HEK293 (cell line): ENCODE measurements around the gene MAGI1.
A peak's percentile ranks its signal among the peaks of the same experiment; 100 is the strongest.

Experiments used
- CTCF ChIA-PET: fragments of 350-600 bp; formaldehyde crosslinking; extraction: SDS; loops from one replicate; lab custom pipeline; 2021; ENCODE audit warnings: antibody characterized with exemption; lab: Yijun Ruan, JAX
- POLR2A ChIA-PET: fragments of 300-600 bp; formaldehyde crosslinking; extraction: SDS; loops from one replicate; lab custom pipeline; 2020; ENCODE audit warnings: antibody characterized with exemption, inconsistent platforms; lab: Yijun Ruan, JAX
- H3K27ac ChIP-seq: fragments of 200-500 bp; sonication (Bioruptor generic); 2 replicates; pipeline ENCODE4 v1.5.1; 2014; ENCODE audit warnings: low read depth, low read length, control low read depth, inconsistent platforms; ENCODE audit errors: extremely low read depth
- H3K36me3 ChIP-seq, 2 experiments: fragments of 200-500 bp in 1 of 2; sonication (Bioruptor generic) in 1 of 2; 1 replicate in 1 of 2; 2 replicates in 1 of 2; pipeline ENCODE4 v1.5.1; 2014 to 2017; ENCODE audit warnings: inconsistent platforms in 2 of 2, low read length in 2 of 2; ENCODE audit not compliant: control insufficient read depth in 2 of 2, insufficient read depth in 1 of 2
- H3K4me1 ChIP-seq: fragments of 200-500 bp; sonication (Bioruptor generic); 2 replicates; pipeline ENCODE4 v1.5.1; 2014; ENCODE audit warnings: mild to moderate bottlenecking, low read length, inconsistent platforms; ENCODE audit not compliant: control insufficient read depth, insufficient read depth
- H3K4me3 ChIP-seq: 2 replicates; pipeline ENCODE4 v1.5.1; 2011; ENCODE audit warnings: low read depth, mild to moderate bottlenecking, control low read depth, low read length, moderate library complexity
- H3K9me3 ChIP-seq: fragments of 200-500 bp; sonication (Bioruptor generic); 2 replicates; pipeline ENCODE4 v1.5.1; 2014; ENCODE audit warnings: low read depth, low read length, inconsistent platforms; ENCODE audit not compliant: control insufficient read depth, insufficient read depth
- EGR2 ChIP-seq: fragments of 450-650 bp; formaldehyde crosslinking; IDR thresholded peaks from 2 replicates; pipeline ENCODE4 v1.5.1; 2016; ENCODE audit warnings: low read depth, missing biosample characterization, missing genetic modification characterization
- GFI1B ChIP-seq: fragments of 450-650 bp; formaldehyde crosslinking; IDR thresholded peaks from 2 replicates; pipeline ENCODE4 v1.5.1; 2016; ENCODE audit warnings: missing biosample characterization, missing genetic modification characterization
- KLF1 ChIP-seq: fragments of 450-650 bp; formaldehyde crosslinking; IDR thresholded peaks from 2 replicates; pipeline ENCODE4 v1.5.1; 2016; ENCODE audit warnings: missing biosample characterization, missing genetic modification characterization
- MEIS1 ChIP-seq: sonication (generic); formaldehyde crosslinking; IDR thresholded peaks from 2 replicates; pipeline ENCODE4 v1.8.1; 2022; ENCODE audit warnings: missing genetic modification reagents, mild to moderate bottlenecking, borderline replicate concordance
- MYNN ChIP-seq: fragments of 450-650 bp; formaldehyde crosslinking; IDR thresholded peaks from 2 replicates; pipeline ENCODE4 v1.5.1; 2016; ENCODE audit warnings: missing biosample characterization, missing genetic modification characterization, borderline replicate concordance
- SCRT2 ChIP-seq: fragments of 450-650 bp; formaldehyde crosslinking; IDR thresholded peaks from 2 replicates; pipeline ENCODE4 v1.5.1; 2016; ENCODE audit warnings: missing biosample characterization, missing genetic modification characterization
- ZBTB20 ChIP-seq: fragments of 450-650 bp; formaldehyde crosslinking; IDR thresholded peaks from 2 replicates; pipeline ENCODE4 v1.5.1; 2016; ENCODE audit warnings: missing biosample characterization, missing genetic modification characterization
- ZNF114 ChIP-seq: fragments of 450-650 bp; formaldehyde crosslinking; IDR thresholded peaks from 2 replicates; pipeline ENCODE4 v1.5.0; 2017; ENCODE audit warnings: missing biosample characterization, missing genetic modification characterization
- ZNF138 ChIP-seq: fragments of 450-650 bp; formaldehyde crosslinking; IDR thresholded peaks from 2 replicates; pipeline ENCODE4 v1.5.1; 2016; ENCODE audit warnings: missing biosample characterization, missing genetic modification characterization, borderline replicate concordance
- ZNF169 ChIP-seq: fragments of 450-650 bp; formaldehyde crosslinking; IDR thresholded peaks from 2 replicates; pipeline ENCODE4 v1.5.1; 2016; ENCODE audit warnings: missing biosample characterization, missing genetic modification characterization
- ZNF175 ChIP-seq: fragments of 450-650 bp; formaldehyde crosslinking; IDR thresholded peaks from 2 replicates; pipeline ENCODE4 v1.5.1; 2016; ENCODE audit warnings: missing biosample characterization, missing genetic modification characterization
- ZNF239 ChIP-seq: fragments of 450-650 bp; formaldehyde crosslinking; IDR thresholded peaks from 2 replicates; pipeline ENCODE4 v1.5.1; 2016; ENCODE audit warnings: missing biosample characterization, missing genetic modification characterization
- ZNF335 ChIP-seq: fragments of 450-650 bp; formaldehyde crosslinking; conservative IDR thresholded peaks from 2 replicates; pipeline ENCODE4 v1.5.1; 2016; ENCODE audit warnings: missing biosample characterization, missing genetic modification characterization
- ZNF416 ChIP-seq: fragments of 450-650 bp; formaldehyde crosslinking; IDR thresholded peaks from 2 replicates; pipeline ENCODE4 v1.5.1; 2016; ENCODE audit warnings: missing biosample characterization, missing genetic modification characterization
- ZNF423 ChIP-seq: fragments of 450-650 bp; formaldehyde crosslinking; IDR thresholded peaks from 2 replicates; pipeline ENCODE4 v1.5.1; 2016; ENCODE audit warnings: missing biosample characterization, missing genetic modification characterization
- ZNF548 ChIP-seq: fragments of 450-650 bp; formaldehyde crosslinking; IDR thresholded peaks from 2 replicates; pipeline ENCODE4 v1.5.1; 2016; ENCODE audit warnings: missing biosample characterization, missing genetic modification characterization
- ZNF561 ChIP-seq: fragments of 450-650 bp; IDR thresholded peaks from 2 replicates; pipeline ENCODE4 v1.5.1; 2018; ENCODE audit warnings: missing biosample characterization, missing genetic modification characterization, borderline replicate concordance
- TF ChIP-seq, protein P1 (sequence below): fragments of 450-650 bp; formaldehyde crosslinking; IDR thresholded peaks from 2 replicates; pipeline ENCODE4 v1.5.1; 2016; ENCODE audit warnings: missing biosample characterization, missing genetic modification characterization, borderline replicate concordance
- TF ChIP-seq, protein P2 (sequence below): fragments of 450-650 bp; formaldehyde crosslinking; IDR thresholded peaks from 2 replicates; pipeline ENCODE4 v1.5.1; 2016; ENCODE audit warnings: missing biosample characterization, missing genetic modification characterization
- TF ChIP-seq, protein P3 (sequence below): fragments of 450-650 bp; formaldehyde crosslinking; IDR thresholded peaks from 2 replicates; pipeline ENCODE4 v1.5.1; 2016; ENCODE audit warnings: missing biosample characterization, missing genetic modification characterization
- TF ChIP-seq, protein P4 (sequence below): fragments of 450-650 bp; formaldehyde crosslinking; IDR thresholded peaks from 2 replicates; pipeline ENCODE4 v1.5.1; 2016; ENCODE audit warnings: missing biosample characterization, missing genetic modification characterization

The MAGI1 gene

DNA sequence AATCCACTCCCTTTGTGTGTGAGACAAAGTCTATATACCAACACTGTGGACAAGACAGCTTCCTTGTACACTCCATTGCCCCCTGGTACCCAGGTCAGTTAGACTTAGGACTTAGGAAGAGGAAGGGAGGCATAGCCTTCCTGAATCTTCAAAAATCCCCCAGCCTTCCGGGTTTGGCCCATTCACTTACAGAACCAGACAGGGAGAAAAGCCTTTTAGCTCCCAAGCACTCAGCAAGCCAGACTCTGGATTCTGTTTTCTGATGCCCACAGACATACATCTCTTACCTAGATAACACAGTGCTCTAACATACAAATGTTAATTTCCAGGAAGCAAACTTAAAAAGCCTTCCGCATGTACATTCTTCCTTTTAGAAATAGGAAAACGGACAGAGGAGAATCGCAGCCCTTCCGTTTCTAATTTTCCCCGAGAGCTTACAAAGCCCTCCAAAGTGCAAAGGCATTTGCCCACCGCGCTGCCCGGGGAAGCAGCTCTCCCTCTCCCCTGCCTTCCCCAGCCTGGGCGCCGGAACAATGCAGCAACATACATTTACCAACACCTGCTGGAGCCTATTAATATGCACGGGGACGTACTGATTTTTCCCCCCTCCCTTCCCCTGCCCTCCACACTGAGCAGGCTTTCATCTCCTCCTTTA is 442.0 kb downstream of the MAGI1 start:
- ChIA-PET POLR2A (interaction anchor here (0.6 kb wide), 1 partner anchor 23 kb away, joined by 3 read pairs; no protein-coding TSS in a partner anchor), CTCF (interaction anchor here (1.4 kb wide), 1 partner anchor 76 kb away, joined by 4 read pairs; no protein-coding TSS in a partner anchor)
- peaks cover 4% of the 10 kb centered on the region; the same call in 1 of the 2 replicates for H3K4me1 ChIP-seq
- peak overlapping the region; percentile 32 for H3K4me3 ChIP-seq
- H3K9me3 ChIP-seq = no peaks in the 10 kb centered on the region
- H3K27ac ChIP-seq = no peak overlapping the region
- TF ChIP-seq MYNN (tag by site-specific recombination) (no peak), ZNF169 (tag by site-specific recombination) (no peak), MEIS1 (CRISPR knock-in tag) (no peak), ZNF548 (tag by site-specific recombination) (no peak), ZNF423 (tag by site-specific recombination) (no peak), KLF1 (tag by site-specific recombination) (no peak), ZNF561 (tag by site-specific recombination) (no peak), ZNF138 (tag by site-specific recombination) (no peak), ZNF114 (tag by site-specific recombination) (no peak), ZNF175 (no peak), EGR2 (no peak), ZNF335 (tag by site-specific recombination) (0 out of 2 replicates have a peak, but pooled peaks have one; percentile 53), ZNF239 (tag by site-specific recombination) (no peak), GFI1B (no peak), ZNF416 (tag by site-specific recombination) (no peak), ZBTB20 (tag by site-specific recombination) (peak; percentile 44; the same call in 1 of the 2 replicates), SCRT2 (tag by site-specific recombination) (peak; percentile 70; the same call in 1 of the 2 replicates)
- TF ChIP-seq, protein P1, sequence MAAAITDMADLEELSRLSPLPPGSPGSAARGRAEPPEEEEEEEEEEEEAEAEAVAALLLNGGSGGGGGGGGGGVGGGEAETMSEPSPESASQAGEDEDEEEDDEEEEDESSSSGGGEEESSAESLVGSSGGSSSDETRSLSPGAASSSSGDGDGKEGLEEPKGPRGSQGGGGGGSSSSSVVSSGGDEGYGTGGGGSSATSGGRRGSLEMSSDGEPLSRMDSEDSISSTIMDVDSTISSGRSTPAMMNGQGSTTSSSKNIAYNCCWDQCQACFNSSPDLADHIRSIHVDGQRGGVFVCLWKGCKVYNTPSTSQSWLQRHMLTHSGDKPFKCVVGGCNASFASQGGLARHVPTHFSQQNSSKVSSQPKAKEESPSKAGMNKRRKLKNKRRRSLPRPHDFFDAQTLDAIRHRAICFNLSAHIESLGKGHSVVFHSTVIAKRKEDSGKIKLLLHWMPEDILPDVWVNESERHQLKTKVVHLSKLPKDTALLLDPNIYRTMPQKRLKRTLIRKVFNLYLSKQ (tag by site-specific recombination) = no peak
- TF ChIP-seq, protein P2, sequence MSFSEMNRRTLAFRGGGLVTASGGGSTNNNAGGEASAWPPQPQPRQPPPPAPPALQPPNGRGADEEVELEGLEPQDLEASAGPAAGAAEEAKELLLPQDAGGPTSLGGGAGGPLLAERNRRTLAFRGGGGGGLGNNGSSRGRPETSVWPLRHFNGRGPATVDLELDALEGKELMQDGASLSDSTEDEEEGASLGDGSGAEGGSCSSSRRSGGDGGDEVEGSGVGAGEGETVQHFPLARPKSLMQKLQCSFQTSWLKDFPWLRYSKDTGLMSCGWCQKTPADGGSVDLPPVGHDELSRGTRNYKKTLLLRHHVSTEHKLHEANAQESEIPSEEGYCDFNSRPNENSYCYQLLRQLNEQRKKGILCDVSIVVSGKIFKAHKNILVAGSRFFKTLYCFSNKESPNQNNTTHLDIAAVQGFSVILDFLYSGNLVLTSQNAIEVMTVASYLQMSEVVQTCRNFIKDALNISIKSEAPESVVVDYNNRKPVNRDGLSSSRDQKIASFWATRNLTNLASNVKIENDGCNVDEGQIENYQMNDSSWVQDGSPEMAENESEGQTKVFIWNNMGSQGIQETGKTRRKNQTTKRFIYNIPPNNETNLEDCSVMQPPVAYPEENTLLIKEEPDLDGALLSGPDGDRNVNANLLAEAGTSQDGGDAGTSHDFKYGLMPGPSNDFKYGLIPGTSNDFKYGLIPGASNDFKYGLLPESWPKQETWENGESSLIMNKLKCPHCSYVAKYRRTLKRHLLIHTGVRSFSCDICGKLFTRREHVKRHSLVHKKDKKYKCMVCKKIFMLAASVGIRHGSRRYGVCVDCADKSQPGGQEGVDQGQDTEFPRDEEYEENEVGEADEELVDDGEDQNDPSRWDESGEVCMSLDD (tag by site-specific recombination) = no peak
- TF ChIP-seq, protein P3, sequence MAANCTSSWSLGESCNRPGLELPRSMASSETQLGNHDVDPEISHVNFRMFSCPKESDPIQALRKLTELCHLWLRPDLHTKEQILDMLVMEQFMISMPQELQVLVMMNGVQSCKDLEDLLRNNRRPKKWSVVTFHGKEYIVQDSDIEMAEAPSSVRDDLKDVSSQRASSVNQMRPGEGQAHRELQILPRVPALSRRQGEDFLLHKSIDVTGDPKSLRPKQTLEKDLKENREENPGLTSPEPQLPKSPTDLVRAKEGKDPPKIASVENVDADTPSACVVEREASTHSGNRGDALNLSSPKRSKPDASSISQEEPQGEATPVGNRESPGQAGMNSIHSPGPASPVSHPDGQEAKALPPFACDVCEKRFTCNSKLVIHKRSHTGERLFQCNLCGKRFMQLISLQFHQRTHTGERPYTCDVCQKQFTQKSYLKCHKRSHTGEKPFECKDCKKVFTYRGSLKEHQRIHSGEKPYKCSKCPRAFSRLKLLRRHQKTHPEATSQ (tag by site-specific recombination) = no peak
- TF ChIP-seq, protein P4, sequence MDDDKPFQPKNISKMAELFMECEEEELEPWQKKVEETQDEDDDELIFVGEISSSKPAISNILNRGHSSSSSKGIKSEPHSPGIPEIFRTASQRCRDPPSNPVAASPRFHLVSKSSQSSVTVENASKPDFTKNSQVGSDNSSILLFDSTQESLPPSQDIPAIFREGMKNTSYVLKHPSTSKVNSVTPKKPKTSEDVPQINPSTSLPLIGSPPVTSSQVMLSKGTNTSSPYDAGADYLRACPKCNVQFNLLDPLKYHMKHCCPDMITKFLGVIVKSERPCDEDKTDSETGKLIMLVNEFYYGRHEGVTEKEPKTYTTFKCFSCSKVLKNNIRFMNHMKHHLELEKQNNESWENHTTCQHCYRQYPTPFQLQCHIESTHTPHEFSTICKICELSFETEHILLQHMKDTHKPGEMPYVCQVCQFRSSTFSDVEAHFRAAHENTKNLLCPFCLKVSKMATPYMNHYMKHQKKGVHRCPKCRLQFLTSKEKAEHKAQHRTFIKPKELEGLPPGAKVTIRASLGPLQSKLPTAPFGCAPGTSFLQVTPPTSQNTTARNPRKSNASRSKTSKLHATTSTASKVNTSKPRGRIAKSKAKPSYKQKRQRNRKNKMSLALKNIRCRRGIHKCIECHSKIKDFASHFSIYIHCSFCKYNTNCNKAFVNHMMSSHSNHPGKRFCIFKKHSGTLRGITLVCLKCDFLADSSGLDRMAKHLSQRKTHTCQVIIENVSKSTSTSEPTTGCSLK = no peak
- TF ChIP-seq, all 188 proteins: peak for 3
- H3K36me3 ChIP-seq = no peaks in the 10 kb centered on the region
